ENCODE measurements around the gene CYP24A1.
A peak's percentile ranks its signal among the peaks of the same experiment; 100 is the strongest.

CYP24A1 gene

DNA sequence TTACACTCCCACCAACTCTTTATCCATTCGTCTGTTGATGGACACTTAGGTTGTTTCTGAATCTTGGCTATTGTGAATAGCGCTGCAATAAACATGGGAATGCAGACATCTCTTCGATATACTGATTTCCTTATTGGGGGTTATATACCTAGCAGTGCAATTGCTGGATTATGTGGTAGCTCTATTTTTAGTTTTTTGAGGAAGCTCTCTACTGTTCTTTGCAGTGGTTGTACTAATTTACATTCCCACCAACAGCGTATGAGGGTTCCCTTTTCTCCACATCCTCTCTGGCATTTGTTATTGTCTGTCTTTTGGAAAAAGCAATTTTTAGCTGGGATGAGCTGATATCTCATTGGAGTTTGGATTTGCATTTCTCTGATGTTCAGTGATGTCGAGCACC, 29.5 kb upstream of the CYP24A1 start:
- no peak for DNase-seq

DNA sequence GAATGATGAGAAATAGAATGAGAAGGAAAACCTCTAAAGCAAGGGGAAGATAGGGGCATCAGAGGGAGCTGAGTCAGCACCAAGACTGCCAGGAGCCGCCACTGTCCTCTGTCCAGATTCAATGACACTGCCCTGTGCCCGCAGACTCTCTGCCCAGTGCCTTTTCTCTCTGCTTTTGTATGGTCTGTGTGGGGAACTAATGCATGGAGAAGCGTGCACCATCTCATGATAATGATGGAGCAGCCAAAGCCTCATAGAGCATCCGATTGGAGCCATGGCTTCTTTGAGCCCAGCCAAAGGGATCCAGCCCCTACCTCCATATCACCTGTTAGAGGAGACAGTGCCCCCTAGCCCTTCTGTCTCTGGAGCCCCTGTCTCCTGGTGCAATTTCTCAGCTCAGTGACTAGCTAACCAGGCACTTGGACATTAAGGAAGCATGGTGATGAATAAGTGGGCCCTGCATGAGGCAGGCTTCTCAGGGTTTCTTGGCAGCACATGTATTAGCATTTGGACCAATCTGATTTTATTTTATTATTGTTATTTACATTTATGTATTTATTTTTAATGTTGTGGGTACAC, 27.6 kb upstream of the CYP24A1 start:
- no peak for DNase-seq

DNA sequence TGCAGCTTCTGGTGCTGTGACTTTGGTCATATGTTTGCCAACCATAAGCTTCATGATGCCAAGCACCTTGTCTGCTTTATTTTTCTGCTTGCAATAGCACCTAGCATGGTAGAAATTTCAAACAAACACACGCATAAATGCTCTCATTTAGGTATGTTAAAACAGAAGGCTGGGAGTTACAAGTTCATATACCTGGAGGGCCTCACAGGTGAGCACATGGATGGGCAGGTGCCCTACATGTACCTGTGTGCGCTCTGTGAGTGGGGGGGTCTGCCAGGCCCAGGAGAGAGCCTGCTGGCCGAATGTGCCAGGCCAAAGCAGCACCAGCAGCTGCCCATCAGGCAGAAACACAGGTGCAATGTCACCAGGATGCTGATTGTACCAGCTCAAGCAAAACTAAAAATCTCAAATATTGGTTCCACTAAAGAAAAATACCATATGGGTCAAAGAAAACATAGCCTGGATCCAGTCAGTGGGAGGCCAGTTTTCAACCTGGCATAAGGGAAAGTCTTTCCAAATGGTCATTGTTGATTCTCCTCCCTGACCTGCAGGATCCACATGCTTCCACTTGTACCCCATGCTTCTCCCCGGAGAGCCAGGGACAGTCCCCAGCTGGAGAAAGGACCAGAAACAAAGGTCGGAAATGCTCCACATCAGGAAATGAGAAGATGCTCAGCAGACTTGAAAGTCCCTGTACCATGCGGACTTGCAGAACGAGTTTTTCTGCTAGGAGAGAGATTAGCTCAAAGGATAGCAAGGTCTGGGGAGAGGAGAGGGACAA, 26.9 kb upstream of the CYP24A1 start:
- no peak for DNase-seq

DNA sequence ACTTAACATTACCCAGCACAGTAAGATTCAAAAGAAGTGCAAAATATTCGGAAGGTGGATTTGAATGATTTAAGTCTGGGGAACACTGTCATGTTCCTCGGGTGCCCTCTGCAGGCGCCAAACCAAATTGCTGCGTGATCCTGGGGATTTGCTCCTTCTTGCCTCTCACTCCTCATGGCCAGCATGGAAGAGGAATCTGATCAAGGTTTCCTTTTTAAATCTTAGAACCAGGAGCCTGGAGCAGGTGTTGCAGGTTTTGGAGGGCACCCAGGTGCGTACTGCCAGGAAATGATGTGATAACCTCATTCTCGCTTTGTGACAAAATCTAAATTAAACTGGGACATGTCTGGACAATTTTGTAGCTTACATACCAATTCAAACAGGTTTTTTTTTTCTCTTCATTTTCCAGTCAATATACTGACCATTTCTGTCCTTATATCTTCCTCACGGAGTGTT, 26.0 kb upstream of the CYP24A1 start:
- DNase-seq = peak in 54 of 58 donors; percentile 11 to 85 (median 48)

GRCh38 chr20:54199283-54199682, 25.5 kb upstream of the CYP24A1 start:
- no peak for DNase-seq

GRCh38 chr20:54197621-54198604, 24.1 kb upstream of the CYP24A1 start:
- DNase-seq = no peak

DNA sequence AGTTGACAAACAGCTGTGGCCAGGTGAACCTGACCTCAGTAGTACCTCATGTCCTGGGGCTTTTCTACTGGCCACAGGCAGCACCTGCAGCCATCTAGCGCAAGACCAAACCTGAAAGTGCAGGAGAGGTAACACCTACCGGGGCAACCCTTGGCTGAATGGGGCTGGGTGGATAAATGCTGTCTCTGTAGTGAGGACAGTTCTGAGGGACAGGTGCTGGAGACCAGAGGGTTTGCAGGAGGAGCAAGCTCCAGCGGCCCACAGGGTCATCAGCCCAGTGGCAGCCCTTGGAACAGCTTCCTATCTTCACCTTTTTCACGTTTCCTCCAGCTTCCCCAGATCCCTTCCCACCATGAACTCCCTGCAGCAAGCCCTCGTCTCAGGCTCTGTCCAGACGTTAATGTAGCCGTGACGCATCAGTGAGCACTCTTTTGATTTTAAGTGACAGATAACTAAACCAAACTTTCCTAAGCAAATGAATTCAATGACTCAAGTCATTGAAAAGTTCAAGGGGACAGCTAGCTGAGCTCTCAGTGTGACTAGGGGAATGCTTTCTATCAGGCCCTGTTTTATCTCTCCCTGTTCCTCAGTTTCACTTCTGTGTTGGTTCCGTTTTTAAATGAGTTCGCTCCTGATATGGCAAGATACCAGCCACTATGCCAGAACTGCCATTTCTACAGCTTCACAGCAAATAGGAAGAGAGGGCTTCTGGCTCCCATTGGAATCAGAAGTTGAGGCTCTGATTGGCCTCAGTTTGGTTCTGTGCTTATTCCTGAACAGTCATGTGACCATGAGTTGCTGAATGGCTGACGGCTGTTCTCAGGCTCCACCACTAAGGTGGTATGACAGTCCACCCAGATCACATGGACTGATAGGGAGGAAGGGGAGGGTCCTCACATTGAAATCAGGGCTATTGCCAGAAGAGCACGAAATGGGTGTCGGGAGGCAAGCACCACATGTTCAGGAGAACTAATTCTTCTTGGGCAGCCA, 22.0 kb upstream of the CYP24A1 start:
- DNase-seq = peak in 1 of 58 donors; percentile 8

GRCh38 chr20:54194724-54195438, 21.1 kb upstream of the CYP24A1 start:
- no peak for DNase-seq

GRCh38 chr20:54193817-54194216, 20.0 kb upstream of the CYP24A1 start:
- DNase-seq = no peak

GRCh38 chr20:54190217-54190616, 16.4 kb upstream of the CYP24A1 start:
- DNase-seq = no peak

DNA sequence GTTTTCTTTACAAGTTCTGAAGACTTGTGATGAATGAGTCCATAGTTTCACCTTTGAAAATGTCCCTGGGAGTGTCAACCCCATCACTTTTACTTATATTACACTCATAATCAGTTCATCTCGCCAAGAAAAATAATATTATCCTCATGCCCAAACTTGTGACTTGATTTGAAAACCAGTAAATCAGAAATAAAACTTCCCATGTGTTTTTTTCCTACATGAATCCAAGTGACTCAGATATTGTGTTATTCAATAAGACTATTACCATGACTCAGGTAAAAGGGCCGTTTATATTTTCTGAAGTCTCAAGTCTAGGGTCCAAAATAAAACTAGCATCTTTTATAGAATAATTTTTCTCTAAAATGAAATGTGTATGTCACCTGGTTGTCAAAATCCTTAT, 15.8 kb upstream of the CYP24A1 start:
- DNase-seq = no peak

GRCh38 chr20:54188132-54188849, 14.5 kb upstream of the CYP24A1 start:
- no peak for DNase-seq

DNA sequence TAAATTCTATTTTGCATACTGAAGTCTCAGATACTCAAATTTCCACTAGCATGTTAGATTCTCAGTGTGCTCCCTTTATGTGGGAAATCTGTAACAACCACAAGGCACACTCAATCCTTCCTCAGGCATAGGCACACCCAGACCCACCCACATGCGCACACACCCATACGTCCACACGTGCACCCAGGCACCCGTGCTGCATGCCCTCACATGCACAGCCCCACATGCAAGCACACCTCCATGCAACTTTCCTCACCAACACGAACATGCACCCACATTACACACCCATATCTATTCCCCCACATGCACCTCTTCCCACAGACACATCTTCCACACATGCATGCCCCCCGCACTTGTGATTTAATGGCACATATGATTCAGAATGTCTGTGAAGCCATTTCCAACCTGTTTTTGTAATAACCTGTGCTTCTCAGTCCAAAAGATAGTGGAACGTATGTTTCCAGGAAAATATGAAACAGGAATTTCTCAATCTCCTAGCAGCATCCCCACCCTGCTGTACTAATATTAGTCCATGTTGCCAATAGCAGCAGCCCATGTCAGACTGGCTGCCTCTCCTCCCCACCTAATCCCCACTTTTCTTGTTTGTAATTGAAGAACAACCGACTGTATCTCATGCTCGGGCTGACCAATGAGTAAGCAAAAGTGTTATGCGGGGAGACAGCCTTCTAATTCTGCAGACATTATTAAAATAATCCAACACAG, 11.3 kb upstream of the CYP24A1 start:
- peak in 1 of 58 donors; percentile 12 for DNase-seq

DNA sequence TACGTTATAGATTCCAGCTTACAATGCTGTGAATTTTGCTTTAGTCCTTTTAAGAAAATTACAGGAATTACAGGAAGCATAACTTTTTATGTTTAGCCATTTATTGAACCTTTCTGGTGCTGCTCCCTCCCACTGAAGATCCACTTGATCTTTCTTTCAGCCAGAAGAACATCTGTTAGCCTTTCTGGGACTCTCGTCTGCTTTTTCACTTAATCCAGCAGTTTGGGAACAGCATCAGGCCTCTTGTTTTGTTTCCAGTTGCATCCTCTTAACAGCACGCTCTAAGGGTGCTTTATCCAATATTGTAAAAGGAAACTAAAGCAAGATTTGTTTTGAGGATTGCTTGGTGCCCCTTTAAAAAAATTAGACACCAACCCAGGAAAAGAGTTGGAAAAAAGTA, 10.3 kb upstream of the CYP24A1 start:
- DNase-seq = no peak

DNA sequence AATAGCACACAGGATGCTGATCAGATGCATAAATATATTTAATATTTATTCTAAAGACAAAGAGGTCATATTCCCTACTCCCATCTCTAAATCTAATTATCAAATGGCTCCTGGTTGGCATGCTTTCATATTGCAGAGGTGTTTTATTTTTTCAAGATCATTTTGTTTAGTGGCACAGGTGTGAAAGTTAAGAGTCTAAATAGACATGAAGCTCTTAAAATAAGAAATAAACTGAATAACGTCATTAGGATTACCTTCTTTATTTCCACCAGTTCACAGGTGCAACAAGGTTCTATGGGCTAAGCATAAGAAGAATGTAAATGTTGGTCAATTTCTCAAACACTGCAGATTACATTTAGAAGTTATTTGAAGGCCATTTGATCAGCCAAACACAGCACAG, 7.1 kb upstream of the CYP24A1 start:
- no peak for DNase-seq

DNA sequence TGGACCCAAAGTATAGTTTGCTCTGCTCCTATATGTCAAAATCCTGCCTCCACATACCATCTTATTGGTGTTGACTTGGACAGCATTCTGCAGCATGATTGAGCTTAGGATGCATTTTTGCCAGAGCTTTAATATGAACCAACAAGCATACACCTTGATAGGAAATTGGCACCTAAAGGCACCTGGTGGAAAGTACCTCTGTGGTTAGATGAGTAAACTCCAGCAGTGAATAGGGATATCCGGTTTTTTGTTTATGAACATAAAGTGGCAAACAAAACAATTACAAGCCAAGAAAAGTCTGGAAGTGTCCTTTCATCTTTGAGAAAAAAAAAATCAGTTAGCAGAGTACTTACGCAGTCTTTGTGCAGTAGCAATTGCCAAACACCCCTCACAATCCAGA, 6.2 kb upstream of the CYP24A1 start:
- DNase-seq = no peak

GRCh38 chr20:54178256-54178655, 4.5 kb upstream of the CYP24A1 start:
- no peak for DNase-seq

GRCh38 chr20:54177378-54177777, 3.6 kb upstream of the CYP24A1 start:
- no peak for DNase-seq

GRCh38 chr20:54176610-54177009, 2.8 kb upstream of the CYP24A1 start:
- DNase-seq = no peak

Measured in anterior cingulate cortex (tissue), 58 donors.